ENCODE measurements around the gene COG1.
A peak's percentile ranks its signal among the peaks of the same experiment; 100 is the strongest.

Gene COG1

GRCh38 chr17:73174126-73174525 lies 18.7 kb upstream of the COG1 start:
- DNase-seq, result no peak

- no peak for DNase-seq
These were observed 16.8 kb upstream of the COG1 start for GRCh38 chr17:73175962-73176565.

GRCh38 chr17:73179387-73179786 lies 13.5 kb upstream of the COG1 start:
- no peak for DNase-seq

GRCh38 chr17:73179878-73180277 lies 13.0 kb upstream of the COG1 start:
- no peak for DNase-seq

- DNase-seq, result no peak
These were observed 10.1 kb upstream of the COG1 start for GRCh38 chr17:73182616-73183310.

GRCh38 chr17:73184136-73184993 lies 8.5 kb upstream of the COG1 start:
- DNase-seq, result no peak

GRCh38 chr17:73186283-73187050 lies 6.4 kb upstream of the COG1 start:
- DNase-seq, result no peak

- no peak for DNase-seq
These were observed 5.6 kb upstream of the COG1 start for GRCh38 chr17:73187203-73187769.

GRCh38 chr17:73188011-73188410 lies 4.8 kb upstream of the COG1 start:
- DNase-seq, result no peak

- no peak for DNase-seq
These were observed 3.3 kb upstream of the COG1 start for GRCh38 chr17:73189417-73190099.

- peak; percentile 71 for DNase-seq
These were observed 1.2 kb upstream of the COG1 start for GRCh38 chr17:73191443-73192205.

GRCh38 chr17:73192206-73192893 lies 505 bp upstream of the COG1 start:
- DNase-seq, result peak; percentile 85

- DNase-seq, result no peak
These were observed 1.8 kb downstream of the COG1 start for GRCh38 chr17:73194514-73195222.

- DNase-seq, result no peak
These were observed 3.6 kb downstream of the COG1 start for GRCh38 chr17:73196500-73196899.

GRCh38 chr17:73197161-73197560 lies 4.3 kb downstream of the COG1 start:
- DNase-seq, result no peak

GRCh38 chr17:73198201-73198929 lies 5.5 kb downstream of the COG1 start:
- DNase-seq, result no peak

- DNase-seq, result no peak
These were observed 6.0 kb downstream of the COG1 start for GRCh38 chr17:73198930-73199260.

- no peak for DNase-seq
These were observed 7.0 kb downstream of the COG1 start for GRCh38 chr17:73199751-73200317.

GRCh38 chr17:73200476-73200875 lies 7.6 kb downstream of the COG1 start:
- DNase-seq, result no peak

All from activated CD8-positive, alpha-beta memory T cell treated with anti-CD3 and anti-CD28 coated beads, Interleukin-2, amount 50 U/mL, for 48 hours (primary cell).